ENCODE data around the gene ADCY9. TPM values are rescaled to one million over a fixed set of nuclear protein-coding genes. Genes with fewer than 3 reads are reported as not detected.

Gene ADCY9
- total RNA-seq, 1 experiment from 2014 or later: 10.5 TPM

- POLR2A ChIA-PET (ENCODE audit: unreplicated experiment): no interaction called here
Observed at GRCh38 chr16:3988824-3989223, 127.4 kb downstream of the ADCY9 start.

GRCh38 chr16:3988011-3988410, 128.2 kb downstream of the ADCY9 start:
- intact Hi-C loops (cut with micrococcal nuclease; ENCODE audit: unreplicated experiment): no loop called here
- BruUV-seq (replicated peaks): no TSS peak

More at GRCh38 chr16:3988824-3989223, 127.4 kb downstream of the ADCY9 start:
- no peak for DNase-seq
- H2AFZ ChIP-seq: no peak overlapping the region
- no peak overlapping the region for H3K27ac ChIP-seq
- no peak overlapping the region for H3K4me3 ChIP-seq
- no peaks in the 10 kb centered on the region for H3K9me2 ChIP-seq (ENCODE audit: insufficient read depth)
- H3K4me1 ChIP-seq (replicated peaks; ENCODE audit: insufficient read depth): no peaks in the 10 kb centered on the region
- no peak overlapping the region for H3K4me2 ChIP-seq
- intact Hi-C loops (cut with micrococcal nuclease; ENCODE audit: unreplicated experiment): no loop called here
- BruUV-seq (replicated peaks): no TSS peak
- no peaks in the 10 kb centered on the region for H3F3A ChIP-seq (ENCODE audit: insufficient read depth, low read depth)
- H3K9me3 ChIP-seq (ENCODE audit: insufficient read depth, low read depth): no peaks in the 10 kb centered on the region
- no peaks in the 10 kb centered on the region for H3K79me2 ChIP-seq (ENCODE audit: low read depth)
- no peaks in the 10 kb centered on the region for H4K20me1 ChIP-seq (ENCODE audit: insufficient read depth)
- CTCF ChIA-PET: no interaction called here
- no peaks in the 10 kb centered on the region for H3K36me3 ChIP-seq (ENCODE audit: low read depth)
- TF ChIP-seq CTCF (conservative IDR thresholded peaks at IDR 0.05) (no peak), EZH2 (IDR thresholded peaks at IDR 0.05; ENCODE audit: low read depth) (no peak)
- no peaks in the 10 kb centered on the region for H3K27me3 ChIP-seq (ENCODE audit: insufficient read depth, low read depth)

GRCh38 chr16:3987231-3987630, 129.0 kb downstream of the ADCY9 start:
- intact Hi-C loops (cut with micrococcal nuclease; ENCODE audit: unreplicated experiment): no loop called here
- Histone ChIP-seq H3K9me3 (ENCODE audit: insufficient read depth, low read depth) (no peaks in the 10 kb centered on the region), H3K4me1 (replicated peaks; ENCODE audit: insufficient read depth) (no peaks in the 10 kb centered on the region), H3K79me2 (ENCODE audit: low read depth) (no peaks in the 10 kb centered on the region), H3K4me2 (no peak overlapping the region), H3K27ac (no peak overlapping the region), H3F3A (ENCODE audit: insufficient read depth, low read depth) (no peaks in the 10 kb centered on the region; the same call in 1 of the 2 replicates), H3K27me3 (ENCODE audit: insufficient read depth, low read depth) (no peaks in the 10 kb centered on the region), H3K4me3 (no peak overlapping the region), H4K20me1 (ENCODE audit: insufficient read depth) (no peaks in the 10 kb centered on the region), H3K9me2 (ENCODE audit: insufficient read depth) (no peaks in the 10 kb centered on the region), H2AFZ (no peak overlapping the region), H3K36me3 (ENCODE audit: low read depth) (no peaks in the 10 kb centered on the region)
- POLR2A ChIA-PET (ENCODE audit: unreplicated experiment): no interaction called here
- BruUV-seq (replicated peaks): no TSS peak
- TF ChIP-seq EZH2 (IDR thresholded peaks at IDR 0.05; ENCODE audit: low read depth) (no peak), CTCF (conservative IDR thresholded peaks at IDR 0.05) (no peak)
- DNase-seq: no peak
- CTCF ChIA-PET: no interaction called here

More at GRCh38 chr16:3988011-3988410, 128.2 kb downstream of the ADCY9 start:
- Histone ChIP-seq H2AFZ (no peak overlapping the region), H4K20me1 (ENCODE audit: insufficient read depth) (no peaks in the 10 kb centered on the region), H3K4me1 (replicated peaks; ENCODE audit: insufficient read depth) (no peaks in the 10 kb centered on the region), H3K27me3 (ENCODE audit: insufficient read depth, low read depth) (no peaks in the 10 kb centered on the region), H3K9me2 (ENCODE audit: insufficient read depth) (no peaks in the 10 kb centered on the region), H3K27ac (no peak overlapping the region), H3F3A (ENCODE audit: insufficient read depth, low read depth) (no peaks in the 10 kb centered on the region), H3K79me2 (ENCODE audit: low read depth) (no peaks in the 10 kb centered on the region), H3K4me2 (no peak overlapping the region), H3K36me3 (ENCODE audit: low read depth) (no peaks in the 10 kb centered on the region), H3K9me3 (ENCODE audit: insufficient read depth, low read depth) (no peaks in the 10 kb centered on the region), H3K4me3 (no peak overlapping the region)
- ChIA-PET POLR2A (ENCODE audit: unreplicated experiment) (no interaction called here), CTCF (interaction anchor here (0.6 kb wide), 1 partner anchor 341 kb away, joined by 3 read pairs; no protein-coding TSS in a partner anchor)
- no peak for DNase-seq
- TF ChIP-seq CTCF (conservative IDR thresholded peaks at IDR 0.05) (no peak), EZH2 (IDR thresholded peaks at IDR 0.05; ENCODE audit: low read depth) (no peak)

Measured in PC-9 (cell line).